Peyer's patch (tissue), 4 donors: ENCODE data around the gene KIF14. TPM values are rescaled to one million over a fixed set of nuclear protein-coding genes. Genes with fewer than 3 reads are reported as not detected.
"Not testable (repeated sequence)": the region's sequence is repeated elsewhere in the genome, so short reads cannot be mapped to it uniquely, and the experiment has no call there.

ENCODE experiments used
- DNase-seq, 3 donors: peaks; one replicate each; pipeline ENCODE4 v3.0.0-alpha.2; 2017 to 2019
- H3K27ac ChIP-seq, 4 donors: fragments of 200-600 bp; sonication (generic); one replicate each; pipeline ENCODE4 v1.5.1; 2016 to 2019
- H3K27me3 ChIP-seq, 2 donors: fragments of 200-600 bp; sonication (generic); one replicate each; pipeline ENCODE4 v1.5.1; 2019
- H3K36me3 ChIP-seq, 3 donors: fragments of 200-600 bp; sonication (generic); one replicate each; pipeline ENCODE4 v1.5.1; 2016 to 2019
- H3K4me1 ChIP-seq, 4 donors: fragments of 200-600 bp; sonication (generic); one replicate each; pipeline ENCODE4 v1.5.1; 2016 to 2019
- H3K4me3 ChIP-seq, 4 donors: fragments of 200-600 bp; sonication (generic); 1 replicate in 3 of 4; 2 replicates in 1 of 4; pipeline ENCODE4 v1.5.1; 2016 to 2019; ENCODE audit warnings: mild to moderate bottlenecking in 1 of 4
- H3K9me3 ChIP-seq, 4 donors: fragments of 200-600 bp; sonication (generic); one replicate each; pipeline ENCODE4 v1.5.1; 2016 to 2019; ENCODE audit warnings: mild to moderate bottlenecking in 1 of 4
- CTCF ChIP-seq, 6 experiments: fragments of 450-650 bp in 4 of 6; fragments of 200-600 bp in 2 of 6; sonication (generic) in 1 of 6; IDR thresholded peaks; one replicate each; pipeline ENCODE4 v1.5.1; 2017 to 2019; ENCODE audit warnings: antibody characterized with exemption in 6 of 6, mild to moderate bottlenecking in 3 of 6, moderate library complexity in 1 of 6
- POLR2A ChIP-seq, 2 donors: fragments of 450-650 bp; IDR thresholded peaks; one replicate each; pipeline ENCODE4 v1.5.1; 2017; ENCODE audit warnings: antibody characterized with exemption in 2 of 2, mild to moderate bottlenecking in 2 of 2, moderate library complexity in 2 of 2
- total RNA-seq, 4 donors: library from RNA; depleted of rRNA; stranded (reverse); fragments of >200 nt; gene quantifications; one replicate each; pipeline ENCODE4 v1.1.0, GENCODE V29; 2016

KIF14 gene
- total RNA-seq, 4 donors from 2014 or later, result 0.85 to 2.5 (median 1.1) TPM

- DNase-seq, result no peak
- no peaks in the 10 kb centered on the region for H3K36me3 ChIP-seq
- no peaks in the 10 kb centered on the region for H3K4me1 ChIP-seq
- H3K9me3 ChIP-seq, result no peaks in the 10 kb centered on the region
- TF ChIP-seq CTCF (IDR thresholded peaks at IDR 0.05) (no peak), POLR2A (IDR thresholded peaks at IDR 0.05) (no peak)
- no peak overlapping the region for H3K4me3 ChIP-seq
- H3K27me3 ChIP-seq, result no peaks in the 10 kb centered on the region
- no peak overlapping the region for H3K27ac ChIP-seq
Observed at GRCh38 chr1:200564319-200564718, 56.2 kb downstream of the KIF14 start.

DNA sequence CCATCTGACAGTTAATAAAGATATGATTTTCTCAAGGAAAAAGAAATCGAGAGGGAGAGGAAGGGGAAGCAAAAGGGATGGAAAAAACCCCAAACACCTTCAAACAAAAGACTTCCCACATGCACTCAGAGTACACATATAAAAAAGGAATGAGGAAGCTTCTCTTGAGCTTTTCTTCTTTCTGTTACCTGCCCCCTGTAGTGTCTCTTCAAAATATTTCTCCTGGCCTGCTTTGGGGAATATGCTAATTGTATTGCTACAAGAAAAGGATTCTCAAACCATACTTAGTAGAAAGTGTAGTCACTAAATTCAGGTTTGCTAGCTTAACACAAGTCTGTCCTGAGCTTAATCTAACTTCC, 58.7 kb downstream of the KIF14 start:
- H3K4me1 ChIP-seq, result no peaks in the 10 kb centered on the region
- no peak for DNase-seq
- TF ChIP-seq CTCF (IDR thresholded peaks at IDR 0.05), result no peak
- no peak for TF ChIP-seq POLR2A (IDR thresholded peaks at IDR 0.05)
- no peak overlapping the region for H3K27ac ChIP-seq
- H3K4me3 ChIP-seq, result no peak overlapping the region
- H3K36me3 ChIP-seq, result no peaks in the 10 kb centered on the region
- H3K27me3 ChIP-seq, result no peaks in the 10 kb centered on the region
- H3K9me3 ChIP-seq, result no peaks in the 10 kb centered on the region

- Histone ChIP-seq H3K9me3 (no peaks in the 10 kb centered on the region), H3K27ac (no peak overlapping the region), H3K4me1 (no peaks in the 10 kb centered on the region), H3K4me3 (no peak overlapping the region), H3K27me3 (no peaks in the 10 kb centered on the region), H3K36me3 (no peaks in the 10 kb centered on the region)
- DNase-seq, result peak in 1 of 3 donors; percentile 51
- TF ChIP-seq POLR2A (IDR thresholded peaks at IDR 0.05) (no peak), CTCF (IDR thresholded peaks at IDR 0.05) (peak in 4 of 6 experiments; percentile 45 to 63 (median 58))
Observed at GRCh38 chr1:200558866-200559459, 61.6 kb downstream of the KIF14 start.

- Histone ChIP-seq H3K9me3 (no peaks in the 10 kb centered on the region), H3K36me3 (no peaks in the 10 kb centered on the region), H3K27me3 (no peaks in the 10 kb centered on the region), H3K4me3 (no peak overlapping the region), H3K4me1 (no peaks in the 10 kb centered on the region), H3K27ac (no peak overlapping the region)
- no peak for TF ChIP-seq CTCF (IDR thresholded peaks at IDR 0.05)
- TF ChIP-seq POLR2A (IDR thresholded peaks at IDR 0.05), result no peak
- no peak for DNase-seq
Observed at GRCh38 chr1:200556002-200556401, 64.5 kb downstream of the KIF14 start.

DNA sequence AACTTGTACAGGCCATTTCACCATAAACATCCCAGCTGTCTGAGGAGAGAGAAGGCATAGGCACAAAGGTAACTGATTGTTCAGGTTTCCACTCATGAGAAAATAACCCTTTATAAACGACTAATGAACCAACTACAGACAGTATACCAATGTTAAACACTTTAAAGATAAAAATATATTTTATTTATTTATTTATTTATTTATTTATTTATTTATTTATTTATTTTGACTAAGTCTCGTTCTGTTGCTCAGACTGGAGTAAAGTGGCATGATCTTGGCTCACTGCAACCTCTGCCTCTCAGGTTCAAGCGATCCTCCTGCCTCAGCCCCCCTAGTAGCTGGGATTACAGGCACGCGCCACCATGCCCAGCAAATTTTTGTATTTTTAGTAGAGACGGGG, 67.8 kb downstream of the KIF14 start:
- not testable (repeated sequence) for H3K9me3 ChIP-seq, H3K27ac ChIP-seq, H3K4me1 ChIP-seq, H3K36me3 ChIP-seq, H3K4me3 ChIP-seq, H3K27me3 ChIP-seq, DNase-seq

DNA sequence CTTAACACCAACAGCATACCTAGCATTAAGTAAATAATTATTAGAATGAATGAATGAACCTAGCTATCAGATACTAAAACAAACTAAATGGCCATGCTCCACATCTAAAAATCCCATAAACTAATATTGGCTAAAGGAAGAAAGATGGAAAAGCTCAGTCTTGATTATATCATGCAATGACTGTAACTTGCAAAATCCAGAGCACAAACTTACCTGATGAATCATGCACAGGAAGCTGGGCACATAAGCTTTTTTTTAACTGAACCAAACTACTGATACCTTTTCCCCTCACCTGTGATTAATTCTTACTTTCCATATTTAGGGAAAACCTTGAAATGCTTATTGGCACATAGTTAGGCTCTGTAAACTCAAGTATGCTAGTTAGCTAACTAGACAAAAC, 70.2 kb downstream of the KIF14 start:
- Histone ChIP-seq H3K27ac (no peak overlapping the region), H3K9me3 (no peaks in the 10 kb centered on the region), H3K36me3 (no peaks in the 10 kb centered on the region), H3K27me3 (no peaks in the 10 kb centered on the region), H3K4me1 (no peaks in the 10 kb centered on the region), H3K4me3 (no peak overlapping the region)
- no peak for DNase-seq
- no peak for TF ChIP-seq CTCF (IDR thresholded peaks at IDR 0.05)
- no peak for TF ChIP-seq POLR2A (IDR thresholded peaks at IDR 0.05)
